Endothelial cell of umbilical vein (primary cell): ENCODE results near the gene PEX7. TPM values are rescaled to one million over a fixed set of nuclear protein-coding genes. Genes with fewer than 3 reads are reported as not detected.

Source experiments
- BruUV-seq: library from RNA; stranded (reverse); fragments of 400-500 nt; replicated peaks from 2 replicates; lab custom pipeline; 2021; lab: Mats Ljungman, UMichigan
- CTCF ChIA-PET: fragments of 300-600, 350-600 bp; sonication (Branson Sonifier 250); formaldehyde crosslinking; loops from one replicate; lab custom pipeline; 2021; ENCODE audit warnings: antibody characterized with exemption, inconsistent platforms; lab: Charles Lee
- POLR2A ChIA-PET: fragments of 300-600, 350-600 bp; sonication (Branson Sonifier 250); formaldehyde crosslinking; loops from one replicate; lab custom pipeline; 2021; ENCODE audit warnings: antibody characterized with exemption, inconsistent platforms; lab: Charles Lee
- DNase-seq: peaks from one replicate; pipeline ENCODE4 v3.0.0-alpha.2; 2011; ENCODE audit warnings: low read depth, low spot score
- FAIRE-seq: peaks from 2 replicates; lab custom pipeline; 2011; peaks lifted over from hg19 to GRCh38; lab: Jason Lieb, UNC
- H2AFZ ChIP-seq: 2 replicates; pipeline ENCODE4 v1.6.0; 2012; ENCODE audit warnings: low read depth, low read length, control low read depth, inconsistent platforms
- H3K27ac ChIP-seq: 2 replicates; pipeline ENCODE4 v1.5.1; 2011; ENCODE audit warnings: low read depth, mild to moderate bottlenecking, control low read depth, low read length, moderate library complexity; ENCODE audit not compliant: insufficient read depth
- H3K27me3 ChIP-seq, 2 experiments: 2 replicates each; pipeline versions ENCODE4 v1.6.0 to v1.6.1; 2011; ENCODE audit warnings: low read length in 2 of 2, mixed read lengths in 1 of 2; ENCODE audit not compliant: control insufficient read depth in 2 of 2, insufficient read depth in 2 of 2
- H3K36me3 ChIP-seq, 2 experiments: 2 replicates in 1 of 2; 3 replicates in 1 of 2; pipeline ENCODE4 v1.5.1; 2011; ENCODE audit warnings: low read length in 2 of 2, mild to moderate bottlenecking in 1 of 2, moderate library complexity in 1 of 2; ENCODE audit not compliant: control insufficient read depth in 2 of 2, insufficient read depth in 2 of 2; ENCODE audit errors: extremely low read depth in 1 of 2
- H3K4me1 ChIP-seq: 3 replicates; pipeline ENCODE4 v1.5.1; 2011; ENCODE audit warnings: mild to moderate bottlenecking, low read length; ENCODE audit not compliant: control insufficient read depth, insufficient read depth; ENCODE audit errors: extremely low read depth
- H3K4me2 ChIP-seq: 2 replicates; pipeline ENCODE4 v1.6.1; 2011; ENCODE audit warnings: low read length, control low read depth, mixed read lengths; ENCODE audit not compliant: insufficient read depth
- H3K4me3 ChIP-seq, 3 experiments: fragments of 200-600 bp in 1 of 3; sonication (generic), shearing (Covaris generic) in 1 of 3; replicated peaks in 1 of 3; 2 replicates each; pipeline ENCODE4 v1.5.1; 2011 to 2016; ENCODE audit warnings: control low read depth in 3 of 3, low read length in 3 of 3, mild to moderate bottlenecking in 2 of 3, inconsistent platforms in 1 of 3, low read depth in 1 of 3, moderate library complexity in 1 of 3; ENCODE audit not compliant: insufficient read depth in 1 of 3
- H3K79me2 ChIP-seq: 2 replicates; pipeline ENCODE4 v1.6.0; 2012; ENCODE audit warnings: low read length, inconsistent platforms; ENCODE audit not compliant: control insufficient read depth, insufficient read depth
- H3K9ac ChIP-seq: replicated peaks from 2 replicates; pipeline ENCODE3; 2011; ENCODE audit warnings: low read length, control low read depth; ENCODE audit not compliant: insufficient read depth; ENCODE audit errors: extremely low read depth
- H3K9me1 ChIP-seq: replicated peaks from 3 replicates; pipeline ENCODE4 v1.6.0; 2011; ENCODE audit warnings: mild to moderate bottlenecking, low read length; ENCODE audit not compliant: control insufficient read depth, insufficient read depth; ENCODE audit errors: extremely low read depth
- H3K9me3 ChIP-seq: replicated peaks from 2 replicates; pipeline ENCODE4 v1.5.1; 2012; ENCODE audit warnings: low read length, inconsistent platforms; ENCODE audit not compliant: control insufficient read depth, insufficient read depth
- H4K20me1 ChIP-seq: replicated peaks from 2 replicates; pipeline ENCODE3; 2011; ENCODE audit warnings: mild to moderate bottlenecking, low read length; ENCODE audit not compliant: control insufficient read depth, insufficient read depth; ENCODE audit errors: extremely low read depth
- CTCF ChIP-seq, 2 donors: IDR thresholded peaks; 1 replicate in 1 of 2; 2 replicates in 1 of 2; pipeline ENCODE4 v1.5.1; 2011; ENCODE audit warnings: low read length in 2 of 2, mild to moderate bottlenecking in 2 of 2, moderate library complexity in 2 of 2, control low read depth in 1 of 2, inconsistent platforms in 1 of 2, low read depth in 1 of 2; ENCODE audit not compliant: insufficient read depth in 1 of 2; ENCODE audit errors: extremely low read depth in 1 of 2
- EZH2 ChIP-seq: IDR thresholded peaks from 2 replicates; pipeline ENCODE4 v1.6.1; 2012; ENCODE audit warnings: borderline replicate concordance, low read depth, mild to moderate bottlenecking, moderate library complexity, low read length, inconsistent platforms; ENCODE audit not compliant: severe bottlenecking
- FOS ChIP-seq: IDR thresholded peaks from 2 replicates; pipeline ENCODE4 v1.6.1; 2011; ENCODE audit warnings: mild to moderate bottlenecking, low read length, moderate library complexity, borderline replicate concordance; ENCODE audit not compliant: insufficient read depth
- GATA2 ChIP-seq: IDR thresholded peaks from 2 replicates; pipeline ENCODE4 v1.7.0; 2011; ENCODE audit warnings: low read depth, mild to moderate bottlenecking, moderate library complexity, mixed read lengths, low read length; ENCODE audit not compliant: insufficient read length, insufficient read depth
- JUN ChIP-seq: IDR thresholded peaks from 2 replicates; pipeline ENCODE4 v1.6.1; 2011; ENCODE audit warnings: borderline replicate concordance, low read depth; ENCODE audit not compliant: insufficient read length, insufficient read depth
- MAX ChIP-seq: IDR thresholded peaks from 2 replicates; pipeline ENCODE4 v1.6.1; 2011; ENCODE audit not compliant: insufficient read depth, insufficient read length
- MYC ChIP-seq: IDR thresholded peaks from one replicate; pipeline ENCODE4 v1.6.1; 2011; ENCODE audit warnings: mild to moderate bottlenecking, low read depth, low read length
- POLR2A ChIP-seq: IDR thresholded peaks from 2 replicates; pipeline ENCODE4 v1.6.1; 2012; ENCODE audit warnings: low read depth, mild to moderate bottlenecking, control low read depth, low read length
- POLR2AphosphoS5 ChIP-seq: IDR thresholded peaks from 2 replicates; pipeline ENCODE4 v1.6.1; 2012; ENCODE audit warnings: low read depth, mild to moderate bottlenecking, control low read depth, low read length, moderate library complexity; ENCODE audit not compliant: insufficient read depth
- dilution Hi-C: fragments of 300-500 bp; cut with MboI; formaldehyde crosslinking; loops from one replicate; pipeline ENCODE4 v1.15.0; 2019; ENCODE audit warnings: low sequenced_read_pairs; ENCODE audit not compliant: extremely low pct_ligation_motif_present
- intact Hi-C: fragments of 100-400 bp; cut with micrococcal nuclease; formaldehyde crosslinking; loops from one replicate; pipeline ENCODE4 v1.10.0; 2022
- polyA plus RNA-seq, 4 experiments: library from polyadenylated mRNA; depleted of rRNA in 3 of 4; stranded (reverse) in 3 of 4; unstranded in 1 of 4; fragments of >200 nt; gene quantifications; 2 replicates each; pipeline versions ENCODE4 v1.2.1 to v1.2.3, GENCODE V29; 2011 to 2012; ENCODE audit warnings: missing spikeins in 1 of 4
- total RNA-seq: library from RNA; stranded (reverse); gene quantifications from 2 replicates; pipeline ENCODE4 v1.2.3, GENCODE V29; 2021

Gene PEX7
- total and polyA plus RNA-seq, 2 donors (not counting 3 experiments of a cell fraction or from before 2014, with no cell fraction given), result 3.7 to 5.7 TPM

- no peak overlapping the region for H3K4me3 ChIP-seq
- H3K4me2 ChIP-seq, result no peak overlapping the region
- DNase-seq (no peak), FAIRE-seq (peak; percentile 67)
- H3K9me3 ChIP-seq, result no peaks in the 10 kb centered on the region
- no peak overlapping the region for H3K9ac ChIP-seq
- H3K79me2 ChIP-seq, result no peaks in the 10 kb centered on the region
- POLR2A ChIA-PET, result no interaction called here
- CTCF ChIA-PET, result interaction anchor here (1.3 kb wide), 1 partner anchor 13 kb away, joined by 3 read pairs; no protein-coding TSS in a partner anchor
- H3K9me1 ChIP-seq, result peaks cover 2% of the 10 kb centered on the region
- BruUV-seq, result no TSS peak
- no peak overlapping the region for H3K27ac ChIP-seq
- intact Hi-C loops (no loop called here), dilution Hi-C loops (no loop called here)
- TF ChIP-seq POLR2AphosphoS5, result no peak
- H4K20me1 ChIP-seq, result no peaks in the 10 kb centered on the region
- H3K27me3 ChIP-seq, result no peaks in the 10 kb centered on the region
- peaks cover 2% of the 10 kb centered on the region for H3K4me1 ChIP-seq
- H2AFZ ChIP-seq, result no peak overlapping the region
- no peaks in the 10 kb centered on the region for H3K36me3 ChIP-seq
Observed at GRCh38 chr6:136956590-136957544, 134.5 kb downstream of the PEX7 start.

- no peak for FAIRE-seq
- intact Hi-C loops, result no loop called here
- CTCF ChIA-PET, result no interaction called here
Observed at GRCh38 chr6:136958168-136958567, 135.8 kb downstream of the PEX7 start.

More at GRCh38 chr6:136958168-136958567, 135.8 kb downstream of the PEX7 start:
- POLR2A ChIA-PET, result no interaction called here
- H3K4me1 ChIP-seq, result peaks cover 2% of the 10 kb centered on the region
- no TSS peak for BruUV-seq
- dilution Hi-C loops, result no loop called here
- TF ChIP-seq GATA2, result no peak
- TF ChIP-seq POLR2AphosphoS5, result no peak
- TF ChIP-seq MYC, result no peak
- no peak for TF ChIP-seq MAX
- TF ChIP-seq JUN, result no peak
- no peak for TF ChIP-seq CTCF (IDR thresholded peaks at IDR 0.05; ENCODE audit: extremely low read depth in 1 of 2, insufficient read depth in 1 of 2, low read depth in 1 of 2, low read length in 2 of 2)
- TF ChIP-seq POLR2A, result no peak
- TF ChIP-seq EZH2, result no peak
- TF ChIP-seq FOS, result no peak
- no peaks in the 10 kb centered on the region for H3K9me3 ChIP-seq
- no peaks in the 10 kb centered on the region for H4K20me1 ChIP-seq
- H2AFZ ChIP-seq, result no peak overlapping the region
- H3K9ac ChIP-seq, result no peak overlapping the region
- no peak overlapping the region for H3K4me2 ChIP-seq
- DNase-seq, result no peak
- no peak overlapping the region for H3K27ac ChIP-seq
- H3K36me3 ChIP-seq, result no peaks in the 10 kb centered on the region
- peaks cover 2% of the 10 kb centered on the region for H3K9me1 ChIP-seq
- H3K4me3 ChIP-seq, result no peak overlapping the region
- H3K27me3 ChIP-seq, result no peaks in the 10 kb centered on the region
- no peaks in the 10 kb centered on the region for H3K79me2 ChIP-seq
